ENCODE data around the gene SLC35F4. TPM values are rescaled to one million over a fixed set of nuclear protein-coding genes. Genes with fewer than 3 reads are reported as not detected.

The SLC35F4 gene
- total and polyA plus RNA-seq, 2 donors (not counting 1 experiment from before 2014, with no cell fraction given) = not detected

GRCh38 chr14:57785058-57785457, 80.8 kb downstream of the SLC35F4 start:
- Mint-ChIP-seq H3K4me3 (no peak overlapping the region), H3K9me3 (ENCODE audit: insufficient read depth) (peaks cover 12% of the 10 kb centered on the region), H3K4me1 (no peaks in the 10 kb centered on the region), H3K27ac (no peak overlapping the region), H3K27me3 (no peaks in the 10 kb centered on the region)
- no peak overlapping the region for H3K9ac ChIP-seq (ENCODE audit: low read length)
- no peaks in the 10 kb centered on the region for H3K36me3 ChIP-seq (replicated peaks in 1 of 2; ENCODE audit: control extremely low read depth in 1 of 2, control insufficient read depth in 1 of 2, extremely low read depth in 1 of 2, insufficient read depth in 2 of 2, low read length in 1 of 2)
- H3K4me1 ChIP-seq (ENCODE audit: control insufficient read depth in 2 of 2, insufficient read depth in 2 of 2, low read length in 2 of 2) = no peaks in the 10 kb centered on the region
- no peak overlapping the region for H3K4me2 ChIP-seq (replicated peaks; ENCODE audit: low read depth, low read length, poor library complexity, severe bottlenecking)
- H3K27me3 ChIP-seq (replicated peaks in 1 of 4; ENCODE audit: control extremely low read depth in 1 of 4, control insufficient read depth in 3 of 4, insufficient read depth in 4 of 4, low read length in 3 of 4) = no peaks in the 10 kb centered on the region
- H4K20me1 ChIP-seq (ENCODE audit: control insufficient read depth, insufficient read depth, low read length, poor library complexity, severe bottlenecking) = no peaks in the 10 kb centered on the region
- no peaks in the 10 kb centered on the region for H3K79me2 ChIP-seq (ENCODE audit: control insufficient read depth, insufficient read depth, low read length)
- no peak overlapping the region for H3K27ac ChIP-seq (ENCODE audit: low read length in 2 of 2)
- no peak for TF ChIP-seq CTCF (IDR thresholded peaks at IDR 0.05)
- TF ChIP-seq EZH2 (IDR thresholded peaks at IDR 0.05; ENCODE audit: borderline replicate concordance, insufficient read depth, low read depth, low read length, poor library complexity, severe bottlenecking) = no peak
- intact Hi-C loops (cut with micrococcal nuclease) = no loop called here
- WGBS (ENCODE audit: insufficient coverage) = 83% methylated on average over 2 of the region's 3 CpGs
- DNase-seq = no peak
- CTCF ChIA-PET = no interaction called here
- POLR2A ChIA-PET = no interaction called here
- ATAC-seq (ENCODE audit: low read depth) = no peak
- H2AFZ ChIP-seq (ENCODE audit: insufficient read depth, low read depth, low read length, poor library complexity, severe bottlenecking) = no peak overlapping the region
- no peaks in the 10 kb centered on the region for H3K9me3 ChIP-seq (ENCODE audit: control extremely low read depth in 1 of 3, control insufficient read depth in 2 of 3, insufficient read depth in 1 of 3, low read length in 2 of 3)
- H3K4me3 ChIP-seq (ENCODE audit: control extremely low read depth in 1 of 5, extremely low read depth in 1 of 5, insufficient read depth in 1 of 5, low read depth in 2 of 5, low read length in 4 of 5) = no peak overlapping the region

- POLR2A ChIA-PET = no interaction called here
- no peak for ATAC-seq (ENCODE audit: low read depth)
- Histone ChIP-seq H3K27ac (ENCODE audit: low read length in 2 of 2) (no peak overlapping the region), H3K9ac (ENCODE audit: low read length) (no peak overlapping the region), H3K79me2 (ENCODE audit: control insufficient read depth, insufficient read depth, low read length) (no peaks in the 10 kb centered on the region), H4K20me1 (ENCODE audit: control insufficient read depth, insufficient read depth, low read length, poor library complexity, severe bottlenecking) (no peaks in the 10 kb centered on the region), H3K4me1 (ENCODE audit: control insufficient read depth in 2 of 2, insufficient read depth in 2 of 2, low read length in 2 of 2) (no peaks in the 10 kb centered on the region), H3K4me2 (replicated peaks; ENCODE audit: low read depth, low read length, poor library complexity, severe bottlenecking) (no peak overlapping the region), H3K9me3 (ENCODE audit: control extremely low read depth in 1 of 3, control insufficient read depth in 2 of 3, insufficient read depth in 1 of 3, low read length in 2 of 3) (peaks cover 0 to 14% (median 0%) of the 10 kb centered on the region in 3 donors), H3K36me3 (replicated peaks in 1 of 2; ENCODE audit: control extremely low read depth in 1 of 2, control insufficient read depth in 1 of 2, extremely low read depth in 1 of 2, insufficient read depth in 2 of 2, low read length in 1 of 2) (no peaks in the 10 kb centered on the region), H3K27me3 (replicated peaks in 1 of 4; ENCODE audit: control extremely low read depth in 1 of 4, control insufficient read depth in 3 of 4, insufficient read depth in 4 of 4, low read length in 3 of 4) (peaks cover 0 to 2% (median 0%) of the 10 kb centered on the region in 4 experiments), H3K4me3 (ENCODE audit: control extremely low read depth in 1 of 5, extremely low read depth in 1 of 5, insufficient read depth in 1 of 5, low read depth in 2 of 5, low read length in 4 of 5) (no peak overlapping the region), H2AFZ (ENCODE audit: insufficient read depth, low read depth, low read length, poor library complexity, severe bottlenecking) (no peak overlapping the region)
- Mint-ChIP-seq H3K9me3 (ENCODE audit: insufficient read depth) (peaks cover 1% of the 10 kb centered on the region), H3K27me3 (no peaks in the 10 kb centered on the region), H3K4me1 (no peaks in the 10 kb centered on the region), H3K4me3 (no peak overlapping the region), H3K27ac (no peak overlapping the region)
- no peak for DNase-seq
- TF ChIP-seq EZH2 (IDR thresholded peaks at IDR 0.05; ENCODE audit: borderline replicate concordance, insufficient read depth, low read depth, low read length, poor library complexity, severe bottlenecking) = no peak
- TF ChIP-seq CTCF (IDR thresholded peaks at IDR 0.05) = no peak
- 80% methylated on average over 2 of the region's 4 CpGs for WGBS (ENCODE audit: insufficient coverage)
- CTCF ChIA-PET = no interaction called here
- intact Hi-C loops (cut with micrococcal nuclease) = no loop called here
Observed at GRCh38 chr14:57771801-57772200, 94.1 kb downstream of the SLC35F4 start.
